GM23248 (cell line): Measurements from ENCODE around the gene OLIG1. TPM values are rescaled to one million over a fixed set of nuclear protein-coding genes. Genes with fewer than 3 reads are reported as not detected.
A peak's percentile ranks its signal among the peaks of the same experiment; 100 is the strongest.

Experiments used
- DNase-seq: peaks from one replicate; pipeline ENCODE4 v3.0.0-alpha.2; 2015
- H2AFZ ChIP-seq: fragments of 200-600 bp; sonication (generic); 2 replicates; pipeline ENCODE4 v1.6.1; 2016; ENCODE audit warnings: antibody characterized with exemption
- H3F3A ChIP-seq: fragments of 200-600 bp; sonication (generic); 2 replicates; pipeline ENCODE4 v1.6.1; 2016; ENCODE audit warnings: mild to moderate bottlenecking, antibody characterized with exemption, mixed run types; ENCODE audit not compliant: insufficient read depth
- H3K27ac ChIP-seq: fragments of 200-600 bp; sonication (generic); 2 replicates; pipeline ENCODE4 v1.5.1; 2016; ENCODE audit warnings: mild to moderate bottlenecking
- H3K27me3 ChIP-seq: fragments of 200-600 bp; sonication (generic); replicated peaks from 2 replicates; pipeline ENCODE4 v1.6.1; 2016; ENCODE audit warnings: mild to moderate bottlenecking; ENCODE audit not compliant: insufficient read depth
- H3K36me3 ChIP-seq: fragments of 200-600 bp; sonication (generic); 2 replicates; pipeline ENCODE4 v1.6.1; 2016; ENCODE audit warnings: low read depth, mild to moderate bottlenecking
- H3K4me1 ChIP-seq: fragments of 200-600 bp; sonication (generic); 2 replicates; pipeline ENCODE4 v1.6.1; 2016; ENCODE audit warnings: mild to moderate bottlenecking; ENCODE audit not compliant: insufficient read depth
- H3K4me2 ChIP-seq: fragments of 200-600 bp; sonication (generic); one replicate; pipeline ENCODE4 v1.6.1; 2016; ENCODE audit warnings: mild to moderate bottlenecking; ENCODE audit not compliant: unreplicated experiment
- H3K4me3 ChIP-seq: fragments of 200-600 bp; sonication (generic); 2 replicates; pipeline ENCODE4 v1.5.1; 2016; ENCODE audit warnings: mild to moderate bottlenecking
- H3K79me2 ChIP-seq: fragments of 200-600 bp; sonication (generic); 2 replicates; pipeline ENCODE4 v1.6.1; 2016; ENCODE audit warnings: mild to moderate bottlenecking; ENCODE audit not compliant: insufficient read depth
- H3K9ac ChIP-seq: fragments of 200-600 bp; sonication (generic); 2 replicates; pipeline ENCODE4 v1.6.1; 2016; ENCODE audit warnings: mild to moderate bottlenecking
- H3K9me2 ChIP-seq: fragments of 200-600 bp; sonication (generic); 2 replicates; pipeline ENCODE4 v1.6.1; 2016; ENCODE audit warnings: mixed run types, mild to moderate bottlenecking, moderate library complexity; ENCODE audit not compliant: insufficient read depth
- H3K9me3 ChIP-seq: fragments of 200-600 bp; sonication (generic); one replicate; pipeline ENCODE4 v1.6.1; 2017; ENCODE audit warnings: low read depth
- H4K20me1 ChIP-seq: fragments of 200-600 bp; sonication (generic); 2 replicates; pipeline ENCODE4 v1.6.0; 2016; ENCODE audit not compliant: insufficient read depth
- EZH2 ChIP-seq: fragments of 200-600 bp; sonication (generic); IDR thresholded peaks from 2 replicates; pipeline ENCODE4 v1.6.1; 2018; ENCODE audit warnings: antibody characterized with exemption, mild to moderate bottlenecking; ENCODE audit not compliant: insufficient read depth, poor library complexity, severe bottlenecking
- EZH2phosphoT487 ChIP-seq: fragments of 200-600 bp; sonication (generic); IDR thresholded peaks from 2 replicates; pipeline ENCODE4 v1.6.1; 2018; ENCODE audit warnings: antibody characterized with exemption, moderate library complexity, mild to moderate bottlenecking, low read depth; ENCODE audit not compliant: insufficient read depth
- WGBS, 2 experiments: methylation state at CpG; one replicate each; pipeline ENCODE4 v1.1.6; 2015 to 2017; ENCODE audit warnings: low lambda C conversion rate in 2 of 2, low coverage in 1 of 2; ENCODE audit errors: missing lambda C conversion rate in 2 of 2; 5-methylcytosine and 5-hydroxymethylcytosine counted together
- in situ Hi-C: fragments of 300-500 bp; cut with MboI; formaldehyde crosslinking; loops from 2 replicates; pipeline ENCODE4 v1.15.0; 2020
- polyA plus RNA-seq: library from polyadenylated mRNA; unstranded; fragments of >200 nt; fragmentation: Nextera tagmentation; extraction: Ambion mirVana; gene quantifications from 2 replicates; pipeline ENCODE4 v1.2.1, GENCODE V29; 2016
- total RNA-seq: library from RNA; depleted of rRNA; stranded (reverse); fragments of >200 nt; shearing (Covaris generic); gene quantifications from 2 replicates; pipeline ENCODE4 v1.2.3, GENCODE V29; 2014

OLIG1 gene
- total and polyA plus RNA-seq, 2 experiments from 2014 or later = not detected

- H4K20me1 ChIP-seq = no peaks in the 10 kb centered on the region
- no peaks in the 10 kb centered on the region for H3K36me3 ChIP-seq
- H3K79me2 ChIP-seq = no peaks in the 10 kb centered on the region
- DNase-seq = no peak
- TF ChIP-seq EZH2 = peak; percentile 63
- TF ChIP-seq EZH2phosphoT487 = 0 out of 2 replicates have a peak, but pooled peaks have one; percentile 27
- H3K9me2 ChIP-seq = no peaks in the 10 kb centered on the region
- no peak overlapping the region for H3K4me3 ChIP-seq
- H3K27me3 ChIP-seq = peaks cover 67% of the 10 kb centered on the region
- H3K4me2 ChIP-seq = no peak overlapping the region
- in situ Hi-C loops = no loop called here
- H3F3A ChIP-seq = no peaks in the 10 kb centered on the region
- H3K9ac ChIP-seq = no peak overlapping the region
- no peak overlapping the region for H3K27ac ChIP-seq
- peaks cover 11% of the 10 kb centered on the region for H3K4me1 ChIP-seq
- H2AFZ ChIP-seq = no peak overlapping the region
- 3 to 6% methylated on average over 42 to 74 of the region's 76 CpGs for WGBS, 2 experiments
- no peaks in the 10 kb centered on the region for H3K9me3 ChIP-seq
Measured at GRCh38 chr21:33033094-33033951, 36.6 kb upstream of the OLIG1 start.

- no peak overlapping the region for H3K4me2 ChIP-seq
- H2AFZ ChIP-seq = no peak overlapping the region
- H3K4me1 ChIP-seq = peaks cover 11% of the 10 kb centered on the region
- no peaks in the 10 kb centered on the region for H3K9me2 ChIP-seq
- H3K79me2 ChIP-seq = no peaks in the 10 kb centered on the region
- no peaks in the 10 kb centered on the region for H4K20me1 ChIP-seq
- no peak for DNase-seq
- 35 to 36% methylated on average over 19 to 20 of the region's 20 CpGs for WGBS, 2 experiments
- TF ChIP-seq EZH2phosphoT487 = no peak
- TF ChIP-seq EZH2 = no peak
- in situ Hi-C loops = no loop called here
- H3K9ac ChIP-seq = no peak overlapping the region
- no peak overlapping the region for H3K27ac ChIP-seq
- H3K36me3 ChIP-seq = no peaks in the 10 kb centered on the region
- no peak overlapping the region for H3K4me3 ChIP-seq
- H3K9me3 ChIP-seq = no peaks in the 10 kb centered on the region
- no peaks in the 10 kb centered on the region for H3F3A ChIP-seq
- H3K27me3 ChIP-seq = peaks cover 61% of the 10 kb centered on the region
Measured at GRCh38 chr21:33033961-33034413, 36.0 kb upstream of the OLIG1 start.

- H4K20me1 ChIP-seq = no peaks in the 10 kb centered on the region
- peaks cover 49% of the 10 kb centered on the region for H3K27me3 ChIP-seq
- no peaks in the 10 kb centered on the region for H3K9me2 ChIP-seq
- H3K4me3 ChIP-seq = no peak overlapping the region
- in situ Hi-C loops = no loop called here
- no peak overlapping the region for H3K9ac ChIP-seq
- no peak for DNase-seq
- no peaks in the 10 kb centered on the region for H3K36me3 ChIP-seq
- no peaks in the 10 kb centered on the region for H3K79me2 ChIP-seq
- no peak overlapping the region for H3K4me2 ChIP-seq
- H3K4me1 ChIP-seq = peaks cover 11% of the 10 kb centered on the region
- H2AFZ ChIP-seq = no peak overlapping the region
- 94 to 100% methylated on average over 1 of the region's 1 CpG for WGBS, 2 experiments
- no peaks in the 10 kb centered on the region for H3K9me3 ChIP-seq
- no peak for TF ChIP-seq EZH2
- no peak for TF ChIP-seq EZH2phosphoT487
- no peaks in the 10 kb centered on the region for H3F3A ChIP-seq
- no peak overlapping the region for H3K27ac ChIP-seq
Measured at GRCh38 chr21:33035147-33035546, 34.8 kb upstream of the OLIG1 start.

- Histone ChIP-seq H3K9me3 (no peaks in the 10 kb centered on the region), H3K36me3 (no peaks in the 10 kb centered on the region), H3K27ac (no peak overlapping the region), H4K20me1 (no peaks in the 10 kb centered on the region), H3K4me2 (peak overlapping the region; percentile 41), H3K4me3 (no peak overlapping the region), H2AFZ (no peak overlapping the region), H3K9ac (no peak overlapping the region), H3K4me1 (peaks cover 11% of the 10 kb centered on the region), H3K9me2 (no peaks in the 10 kb centered on the region), H3K27me3 (peaks cover 35% of the 10 kb centered on the region), H3F3A (no peaks in the 10 kb centered on the region), H3K79me2 (no peaks in the 10 kb centered on the region)
- peak; percentile 82 for DNase-seq
- no peak for TF ChIP-seq EZH2
- TF ChIP-seq EZH2phosphoT487 = no peak
- in situ Hi-C loops = no loop called here
- 21 to 22% methylated on average over 11 of the region's 11 CpGs for WGBS, 2 experiments
Measured at GRCh38 chr21:33036430-33037162, 33.3 kb upstream of the OLIG1 start.
